ENCODE results near the gene DHRS11. TPM values are rescaled to one million over a fixed set of nuclear protein-coding genes. Genes with fewer than 3 reads are reported as not detected.

DHRS11 gene
- total RNA-seq: 10 to 100 TPM in 1 of 2 experiments, 1 to 10 TPM in 1; 9.2 to 10.2 TPM

- peak; percentile 88 for DNase-seq
- POLR2A ChIA-PET: interaction anchor here (0.8 to 1.7 kb wide), 2 partner anchors 10 kb away, joined by 3 to 9 read pairs; partner anchors contain the start of gene MRM1
Measured at GRCh38 chr17:36591434-36592315, at the start of gene DHRS11. TSS of gene DHRS11 (plus strand) at chr17:36591879. CDS start at chr17:36592010, 131 bp downstream.

GRCh38 chr17:36542755-36543154 lies 48.9 kb upstream of the DHRS11 start:
- ATAC-seq: no peak
- no peak for DNase-seq
- Mint-ChIP-seq H3K27me3 (no peaks in the 10 kb centered on the region), H3K27ac (no peak overlapping the region), H3K4me1 (peaks cover 17% of the 10 kb centered on the region), H3K4me3 (no peak overlapping the region), H3K9me3 (ENCODE audit: low read depth) (no peaks in the 10 kb centered on the region), H3K36me3 (ENCODE audit: low read depth) (peaks cover 24% of the 10 kb centered on the region)
- ChIA-PET CTCF (no interaction called here), POLR2A (interaction anchor here (0.6 to 3.4 kb wide), 3 partner anchors 7 to 731 kb away, joined by 4 to 35 read pairs (median 5); partner anchors contain the start of genes MYO19 and PIGW)
- intact Hi-C loops (cut with DNase I, micrococcal nuclease): loop anchor here in 1 of 2 experiments (10.0 kb wide), 1 partner anchor 1168 kb away; the partner anchor contains the start of gene SLFN11

More at GRCh38 chr17:36591434-36592315, at the start of gene DHRS11:
- Mint-ChIP-seq H3K27ac (peak within 1 kb of the TSS; percentile 73), H3K27me3 (no peaks in the 10 kb centered on the region), H3K4me3 (peak within 1 kb of the TSS; percentile 69), H3K9me3 (ENCODE audit: low read depth) (no peaks in the 10 kb centered on the region), H3K36me3 (ENCODE audit: low read depth) (peaks cover 18% of the 10 kb centered on the region), H3K4me1 (peaks cover 25% of the 10 kb centered on the region)
- ATAC-seq: peak; percentile 93
- intact Hi-C loops (cut with DNase I, micrococcal nuclease): loop anchor here (1.0 to 2.0 kb wide), 2 partner anchors 10 to 47 kb away; partner anchors contain the start of genes GGNBP2 (in 2 of the 2) and MRM1 (in 1 of the 2)
- CTCF ChIA-PET: interaction anchor here (5.6 kb wide), 1 partner anchor 11 kb away, joined by 41 read pairs; the partner anchor contains the start of gene MRM1

GRCh38 chr17:36544044-36544306 lies 47.7 kb upstream of the DHRS11 start:
- ChIA-PET POLR2A (interaction anchor here (1.2 to 3.4 kb wide), 3 partner anchors 9 to 59 kb away, joined by 3 to 35 read pairs (median 5); partner anchors contain the start of genes MYO19 and PIGW), CTCF (interaction anchor here (0.9 to 3.0 kb wide), 3 partner anchors 8 to 58 kb away, joined by 5 to 15 read pairs (median 6); partner anchors contain the start of genes MRM1, MYO19 and PIGW)
- Mint-ChIP-seq H3K4me3 (peak overlapping the region; percentile 96), H3K9me3 (ENCODE audit: low read depth) (no peaks in the 10 kb centered on the region), H3K36me3 (ENCODE audit: low read depth) (peaks cover 26% of the 10 kb centered on the region), H3K4me1 (peaks cover 23% of the 10 kb centered on the region), H3K27ac (peak overlapping the region; percentile 97), H3K27me3 (no peaks in the 10 kb centered on the region)
- DNase-seq (peak; percentile 51), ATAC-seq (no peak)
- intact Hi-C loops (cut with DNase I, micrococcal nuclease): loop anchor here (1.0 to 10.0 kb wide), 10 partner anchors 9 to 1169 kb away; partner anchors contain the start of genes DHRS11 (in 2 of the 2), AATF (in 1 of the 2), ACACA (in 1 of the 2) and AP2B1 (in 1 of the 2)

GRCh38 chr17:36544307-36545076 lies 47.2 kb upstream of the DHRS11 start, which contains the start of gene GGNBP2:
TSS of gene GGNBP2 (plus strand) at chr17:36544919. CDS start at chr17:36545725, 806 bp downstream.
- peaks cover 26% of the 10 kb centered on the region for H3K36me3 Mint-ChIP-seq (ENCODE audit: low read depth)
- CTCF ChIA-PET: interaction anchor here (0.9 to 3.0 kb wide), 3 partner anchors 9 to 58 kb away, joined by 5 to 15 read pairs (median 6); partner anchors contain the start of genes MRM1, MYO19 and PIGW
- peaks cover 28% of the 10 kb centered on the region for H3K4me1 Mint-ChIP-seq
- no peaks in the 10 kb centered on the region for H3K27me3 Mint-ChIP-seq
- POLR2A ChIA-PET: interaction anchor here (1.2 to 3.4 kb wide), 3 partner anchors 9 to 59 kb away, joined by 3 to 35 read pairs (median 5); partner anchors contain the start of genes MYO19 and PIGW
- H3K27ac Mint-ChIP-seq: peak within 1 kb of the TSS; percentile 97
- peak; percentile 67 for ATAC-seq
- peak within 1 kb of the TSS; percentile 96 for H3K4me3 Mint-ChIP-seq
- intact Hi-C loops (cut with DNase I, micrococcal nuclease): loop anchor here (1.0 to 10.0 kb wide), 14 partner anchors 9 to 1170 kb away; partner anchors contain the start of genes DHRS11 (in 2 of the 2), AATF (in 1 of the 2), ACACA (in 1 of the 2) and AP2B1 (in 1 of the 2)
- H3K9me3 Mint-ChIP-seq (ENCODE audit: low read depth): no peaks in the 10 kb centered on the region
- DNase-seq: peak; percentile 96

GRCh38 chr17:36545077-36545464 lies 46.6 kb upstream of the DHRS11 start:
- peaks cover 30% of the 10 kb centered on the region for H3K4me1 Mint-ChIP-seq
- CTCF ChIA-PET: interaction anchor here (0.8 to 3.0 kb wide), 4 partner anchors 11 to 57 kb away, joined by 3 to 15 read pairs (median 8); partner anchors contain the start of genes MRM1, MYO19 and PIGW
- H3K27ac Mint-ChIP-seq: peak overlapping the region; percentile 91
- no peaks in the 10 kb centered on the region for H3K9me3 Mint-ChIP-seq (ENCODE audit: low read depth)
- POLR2A ChIA-PET: interaction anchor here (0.8 to 3.4 kb wide), 2 partner anchors 10 to 44 kb away, joined by 3 to 35 read pairs; partner anchors contain the start of genes MYO19 and PIGW
- DNase-seq (no peak), ATAC-seq (no peak)
- peaks cover 30% of the 10 kb centered on the region for H3K36me3 Mint-ChIP-seq (ENCODE audit: low read depth)
- peak overlapping the region; percentile 96 for H3K4me3 Mint-ChIP-seq
- intact Hi-C loops (cut with DNase I, micrococcal nuclease): loop anchor here (1.0 to 10.0 kb wide), 11 partner anchors 20 to 1170 kb away; partner anchors contain the start of genes DHRS11 (in 2 of the 2), AATF (in 1 of the 2), ACACA (in 1 of the 2) and AP2B1 (in 1 of the 2)
- no peaks in the 10 kb centered on the region for H3K27me3 Mint-ChIP-seq

GRCh38 chr17:36545465-36546417 lies 45.9 kb upstream of the DHRS11 start:
- ChIA-PET POLR2A (interaction anchor here (0.6 to 3.4 kb wide), 3 partner anchors 10 to 55 kb away, joined by 3 to 35 read pairs (median 6); partner anchors contain the start of genes MRM1, MYO19 and PIGW), CTCF (interaction anchor here (0.8 to 3.0 kb wide), 7 partner anchors 9 to 63 kb away, joined by 3 to 15 read pairs (median 5); partner anchors contain the start of genes MRM1, MYO19 and PIGW)
- H3K36me3 Mint-ChIP-seq (ENCODE audit: low read depth): peaks cover 33% of the 10 kb centered on the region
- H3K4me1 Mint-ChIP-seq: peaks cover 37% of the 10 kb centered on the region
- peak overlapping the region; percentile 96 for H3K4me3 Mint-ChIP-seq
- H3K9me3 Mint-ChIP-seq (ENCODE audit: low read depth): no peaks in the 10 kb centered on the region
- peak overlapping the region; percentile 95 for H3K27ac Mint-ChIP-seq
- peak; percentile 98 for DNase-seq
- no peaks in the 10 kb centered on the region for H3K27me3 Mint-ChIP-seq
- peak; percentile 81 for ATAC-seq
- intact Hi-C loops (cut with DNase I, micrococcal nuclease): loop anchor here (1.0 to 10.0 kb wide), 11 partner anchors 21 to 1171 kb away; partner anchors contain the start of genes DHRS11 (in 2 of the 2), AATF (in 1 of the 2), ACACA (in 1 of the 2) and AP2B1 (in 1 of the 2)

- ChIA-PET POLR2A (interaction anchor here (0.7 to 3.4 kb wide), 2 partner anchors 11 kb away, joined by 3 to 35 read pairs; partner anchors contain the start of genes MYO19 and PIGW), CTCF (interaction anchor here (0.9 to 3.0 kb wide), 6 partner anchors 10 to 63 kb away, joined by 4 to 15 read pairs (median 6); partner anchors contain the start of genes MRM1, MYO19 and PIGW)
- ATAC-seq (no peak), DNase-seq (no peak)
- no peaks in the 10 kb centered on the region for H3K9me3 Mint-ChIP-seq (ENCODE audit: low read depth)
- H3K27me3 Mint-ChIP-seq: no peaks in the 10 kb centered on the region
- peak overlapping the region; percentile 96 for H3K4me3 Mint-ChIP-seq
- H3K27ac Mint-ChIP-seq: peak overlapping the region; percentile 95
- intact Hi-C loops (cut with DNase I, micrococcal nuclease): loop anchor here in 1 of 2 experiments (10.0 kb wide), 1 partner anchor 1172 kb away; the partner anchor contains the start of gene SLFN11
- H3K4me1 Mint-ChIP-seq: peaks cover 42% of the 10 kb centered on the region
- H3K36me3 Mint-ChIP-seq (ENCODE audit: low read depth): peaks cover 37% of the 10 kb centered on the region
Measured at GRCh38 chr17:36546418-36547093, 45.1 kb upstream of the DHRS11 start.

- Mint-ChIP-seq H3K4me1 (peaks cover 51% of the 10 kb centered on the region), H3K4me3 (peak overlapping the region; percentile 96), H3K27me3 (no peaks in the 10 kb centered on the region), H3K27ac (peak overlapping the region; percentile 95), H3K36me3 (ENCODE audit: low read depth) (peaks cover 41% of the 10 kb centered on the region), H3K9me3 (ENCODE audit: low read depth) (no peaks in the 10 kb centered on the region)
- intact Hi-C loops (cut with DNase I, micrococcal nuclease): loop anchor here in 1 of 2 experiments (10.0 kb wide), 1 partner anchor 1173 kb away; the partner anchor contains the start of gene SLFN11
- no peak for DNase-seq
- ATAC-seq: no peak
- CTCF ChIA-PET: interaction anchor here (1.7 kb wide), 1 partner anchor 11 kb away, joined by 4 read pairs; no protein-coding TSS in a partner anchor
- POLR2A ChIA-PET: no interaction called here
Measured at GRCh38 chr17:36547776-36548175, 43.9 kb upstream of the DHRS11 start.
